Embryonic facial prominence (tissue), 1 donor: ENCODE results near the gene SLCO4A1.

Experiments used
- DNase-seq: peaks from one replicate; pipeline ENCODE4 v3.0.0-alpha.2; 2016; ENCODE audit errors: extremely low spot score

SLCO4A1 gene

GRCh38 chr20:62685781-62686555 is 43.7 kb downstream of the SLCO4A1 start:
- DNase-seq, result no peak

- DNase-seq, result no peak
These were observed 44.8 kb downstream of the SLCO4A1 start for GRCh38 chr20:62686869-62687830.

GRCh38 chr20:62688083-62688482 is 45.8 kb downstream of the SLCO4A1 start:
- no peak for DNase-seq

- no peak for DNase-seq
These were observed 46.7 kb downstream of the SLCO4A1 start for GRCh38 chr20:62688855-62689460.

GRCh38 chr20:62689861-62690260 is 47.6 kb downstream of the SLCO4A1 start:
- DNase-seq, result no peak

- DNase-seq, result no peak
These were observed 48.0 kb downstream of the SLCO4A1 start for GRCh38 chr20:62690261-62690820.

- DNase-seq, result no peak
These were observed 49.2 kb downstream of the SLCO4A1 start for GRCh38 chr20:62691487-62691886.

- no peak for DNase-seq
These were observed 49.9 kb downstream of the SLCO4A1 start for GRCh38 chr20:62692176-62692575.

- DNase-seq, result no peak
These were observed 50.7 kb downstream of the SLCO4A1 start for GRCh38 chr20:62692801-62693523.

GRCh38 chr20:62693524-62693922 is 51.2 kb downstream of the SLCO4A1 start:
- DNase-seq, result no peak

GRCh38 chr20:62694106-62694505 is 51.8 kb downstream of the SLCO4A1 start:
- no peak for DNase-seq

GRCh38 chr20:62694868-62695267 is 52.6 kb downstream of the SLCO4A1 start:
- no peak for DNase-seq

- DNase-seq, result no peak
These were observed 53.4 kb downstream of the SLCO4A1 start for GRCh38 chr20:62695448-62696414.

- no peak for DNase-seq
These were observed 54.2 kb downstream of the SLCO4A1 start for GRCh38 chr20:62696434-62696957.

- no peak for DNase-seq
These were observed 54.7 kb downstream of the SLCO4A1 start for GRCh38 chr20:62696989-62697388.

- no peak for DNase-seq
These were observed 55.2 kb downstream of the SLCO4A1 start for GRCh38 chr20:62697468-62697912.

- DNase-seq, result no peak
These were observed 55.9 kb downstream of the SLCO4A1 start for GRCh38 chr20:62698231-62698630.

GRCh38 chr20:62699296-62699695 is 57.0 kb downstream of the SLCO4A1 start:
- DNase-seq, result no peak

- DNase-seq, result no peak
These were observed 57.4 kb downstream of the SLCO4A1 start for GRCh38 chr20:62699741-62700140.
